B cell (primary cell): ENCODE results near the gene ART5. TPM values are rescaled to one million over a fixed set of nuclear protein-coding genes. Genes with fewer than 3 reads are reported as not detected.

ENCODE experiments used
- ATAC-seq: fragments of 200-7000 bp; cut with Tn5 transposase; one replicate; pipeline ENCODE4 v1.10.0; 2021; ENCODE audit warnings: low read depth, mild to moderate bottlenecking, moderate number of reproducible peaks, moderate library complexity
- CTCF ChIA-PET: fragments of 350-600 bp; sonication (Branson Sonifier 250); formaldehyde crosslinking; loops from one replicate; lab custom pipeline; 2021; ENCODE audit warnings: antibody characterized with exemption, inconsistent platforms; lab: Charles Lee
- POLR2A ChIA-PET: fragments of 350-600 bp; sonication (Branson Sonifier 250); formaldehyde crosslinking; loops from one replicate; lab custom pipeline; 2021; ENCODE audit warnings: antibody characterized with exemption; lab: Charles Lee
- DNase-seq: peaks from one replicate; pipeline ENCODE4 v3.0.0; 2013
- H2AFZ ChIP-seq: 2 replicates; pipeline ENCODE4 v1.6.1; 2012; ENCODE audit warnings: mild to moderate bottlenecking, low read depth, low read length; ENCODE audit not compliant: insufficient read depth, poor library complexity, severe bottlenecking
- H3K27ac ChIP-seq, 2 donors: 1 replicate in 1 of 2; 2 replicates in 1 of 2; pipeline ENCODE4 v1.5.1; 2012 to 2013; ENCODE audit warnings: low read length in 2 of 2, mild to moderate bottlenecking in 2 of 2, moderate library complexity in 1 of 2
- H3K27me3 ChIP-seq, 4 experiments: fragments of 200-600 bp in 1 of 4; sonication (generic) in 1 of 4; replicated peaks in 1 of 4; 1 replicate in 2 of 4; 2 replicates in 2 of 4; pipeline versions ENCODE4 v1.6.1 to v1.7.0; 2013 to 2016; ENCODE audit warnings: low read length in 3 of 4, mild to moderate bottlenecking in 2 of 4, mixed read lengths in 1 of 4, moderate library complexity in 1 of 4; ENCODE audit not compliant: insufficient read depth in 4 of 4, control insufficient read depth in 3 of 4; ENCODE audit errors: control extremely low read depth in 1 of 4
- H3K36me3 ChIP-seq, 2 experiments: replicated peaks in 1 of 2; 1 replicate in 1 of 2; 2 replicates in 1 of 2; pipeline versions ENCODE4 v1.6.1 to v1.7.1; 2013; ENCODE audit warnings: low read length in 1 of 2; ENCODE audit not compliant: insufficient read depth in 2 of 2, control insufficient read depth in 1 of 2; ENCODE audit errors: control extremely low read depth in 1 of 2, extremely low read depth in 1 of 2
- H3K4me1 ChIP-seq, 2 donors: fragments of 200-600 bp in 1 of 2; sonication (generic) in 1 of 2; 1 replicate in 1 of 2; 2 replicates in 1 of 2; pipeline versions ENCODE4 v1.5.1 to v1.6.1; 2013 to 2017; ENCODE audit warnings: low read length in 2 of 2; ENCODE audit not compliant: control insufficient read depth in 2 of 2, insufficient read depth in 2 of 2
- H3K4me2 ChIP-seq: replicated peaks from 2 replicates; pipeline ENCODE3; 2012; ENCODE audit warnings: mild to moderate bottlenecking, low read depth, low read length; ENCODE audit not compliant: poor library complexity, severe bottlenecking
- H3K4me3 ChIP-seq, 5 experiments: fragments of 200-600 bp in 1 of 5; sonication (generic) in 1 of 5; 1 replicate in 3 of 5; 2 replicates in 2 of 5; pipeline versions ENCODE4 v1.5.1 to v1.7.0; 2011 to 2016; ENCODE audit warnings: low read length in 4 of 5, mild to moderate bottlenecking in 4 of 5, low read depth in 2 of 5, control low read depth in 1 of 5, moderate library complexity in 1 of 5; ENCODE audit not compliant: insufficient read depth in 1 of 5; ENCODE audit errors: control extremely low read depth in 1 of 5, extremely low read depth in 1 of 5
- H3K79me2 ChIP-seq: fragments of 200-600 bp; sonication (generic); one replicate; pipeline ENCODE4 v1.6.0; 2016; ENCODE audit warnings: low read length; ENCODE audit not compliant: control insufficient read depth, insufficient read depth
- H3K9ac ChIP-seq: fragments of 200-600 bp; sonication (generic); 2 replicates; pipeline ENCODE4 v1.6.1; 2017; ENCODE audit warnings: mild to moderate bottlenecking, low read length, moderate library complexity
- H3K9me3 ChIP-seq, 3 donors: one replicate each; pipeline versions ENCODE4 v1.6.1 to v1.7.1; 2013; ENCODE audit warnings: low read length in 2 of 3; ENCODE audit not compliant: control insufficient read depth in 2 of 3, insufficient read depth in 1 of 3; ENCODE audit errors: control extremely low read depth in 1 of 3
- H4K20me1 ChIP-seq: 2 replicates; pipeline ENCODE4 v1.6.0; 2012; ENCODE audit warnings: mild to moderate bottlenecking, low read length; ENCODE audit not compliant: insufficient read depth, control insufficient read depth, poor library complexity, severe bottlenecking
- H3K27ac Mint-ChIP-seq: one replicate; pipeline ENCODE4 v1.8.0; 2021; ENCODE audit warnings: mixed read lengths
- H3K27me3 Mint-ChIP-seq: one replicate; pipeline ENCODE4 v1.8.0; 2021; ENCODE audit warnings: mixed read lengths
- H3K4me1 Mint-ChIP-seq: one replicate; pipeline ENCODE4 v1.8.0; 2021; ENCODE audit warnings: mixed read lengths
- H3K4me3 Mint-ChIP-seq: one replicate; pipeline ENCODE4 v1.8.0; 2021; ENCODE audit warnings: mixed read lengths
- H3K9me3 Mint-ChIP-seq: one replicate; pipeline ENCODE4 v1.8.0; 2022; ENCODE audit warnings: mixed read lengths; ENCODE audit not compliant: insufficient read depth
- CTCF ChIP-seq: fragments of 200-600 bp; IDR thresholded peaks from one replicate; pipeline ENCODE4 v1.8.0; 2022; ENCODE audit warnings: antibody characterized with exemption, mild to moderate bottlenecking
- EZH2 ChIP-seq: IDR thresholded peaks from 2 replicates; pipeline ENCODE4 v1.6.1; 2012; ENCODE audit warnings: borderline replicate concordance, low read depth, mild to moderate bottlenecking, moderate library complexity, low read length; ENCODE audit not compliant: insufficient read depth, poor library complexity, severe bottlenecking
- WGBS: methylation state at CpG from one replicate; pipeline ENCODE4 v1.1.5; 2013; ENCODE audit warnings: missing lambda C conversion rate; ENCODE audit not compliant: insufficient coverage; 5-methylcytosine and 5-hydroxymethylcytosine counted together
- intact Hi-C: fragments of 100-400 bp; cut with micrococcal nuclease; formaldehyde crosslinking; loops from one replicate; pipeline ENCODE4 v1.10.0; 2022
- polyA plus RNA-seq: library from polyadenylated mRNA; depleted of rRNA; stranded (reverse); fragments of >200 nt; gene quantifications from 2 replicates; pipeline ENCODE4 v1.2.3, GENCODE V29; 2012
- total RNA-seq, 2 donors: library from RNA; stranded (reverse); fragments of 120-200 nt in 1 of 2; gene quantifications; 1 replicate in 1 of 2; 2 replicates in 1 of 2; pipeline versions ENCODE4 v1.2.3 to v1.2.4, GENCODE V29; 2013 to 2022

The ART5 gene
- total and polyA plus RNA-seq, 2 donors (not counting 1 experiment from before 2014, with no cell fraction given): not detected

GRCh38 chr11:3642071-3642951 lies 519 bp upstream of the ART5 start:
- Mint-ChIP-seq H3K27me3 (peaks cover 57% of the 10 kb centered on the region), H3K9me3 (no peaks in the 10 kb centered on the region), H3K4me3 (peak overlapping the region; percentile 81), H3K27ac (no peak overlapping the region), H3K4me1 (peaks cover 10% of the 10 kb centered on the region)
- WGBS: 4% methylated on average over 55 of the region's 55 CpGs
- ATAC-seq (peak; percentile 78), DNase-seq (peak; percentile 46)
- Histone ChIP-seq H3K79me2 (no peaks in the 10 kb centered on the region), H3K27me3 (peaks cover 0 to 40% (median 13%) of the 10 kb centered on the region in 4 experiments), H3K9ac (peak overlapping the region; percentile 68), H3K4me2 (peak overlapping the region; percentile 93), H3K4me1 (peaks cover 10 to 14% of the 10 kb centered on the region in 2 donors), H2AFZ (peak overlapping the region; percentile 81), H3K27ac (no peak overlapping the region), H3K9me3 (peaks cover 0 to 12% (median 0%) of the 10 kb centered on the region in 3 donors), H3K36me3 (no peaks in the 10 kb centered on the region), H3K4me3 (peak overlapping the region in 4 of 5 experiments; percentile 21 to 65 (median 60)), H4K20me1 (no peaks in the 10 kb centered on the region)
- CTCF ChIA-PET: no interaction called here
- intact Hi-C loops: no loop called here
- TF ChIP-seq EZH2: no peak
- POLR2A ChIA-PET: no interaction called here

- H3K27ac Mint-ChIP-seq: no peak overlapping the region
- TF ChIP-seq CTCF (no peak), EZH2 (no peak)
- Histone ChIP-seq H3K36me3 (no peaks in the 10 kb centered on the region), H3K4me3 (no peak overlapping the region), H4K20me1 (no peaks in the 10 kb centered on the region), H3K9me3 (peaks cover 0 to 12% (median 0%) of the 10 kb centered on the region in 3 donors), H3K9ac (no peak overlapping the region), H3K27me3 (peaks cover 0 to 40% (median 13%) of the 10 kb centered on the region in 4 experiments), H3K27ac (no peak overlapping the region), H3K4me2 (no peak overlapping the region), H2AFZ (peak overlapping the region; percentile 81), H3K4me1 (peaks cover 10 to 14% of the 10 kb centered on the region in 2 donors), H3K79me2 (no peaks in the 10 kb centered on the region)
- peaks cover 10% of the 10 kb centered on the region for H3K4me1 Mint-ChIP-seq
- POLR2A ChIA-PET: no interaction called here
- H3K9me3 Mint-ChIP-seq: no peaks in the 10 kb centered on the region
- no peak for DNase-seq
- intact Hi-C loops: no loop called here
- CTCF ChIA-PET: interaction anchor here (0.8 kb wide), 1 partner anchor 432 kb away, joined by 3 read pairs; no protein-coding TSS in a partner anchor
- peak overlapping the region; percentile 78 for H3K4me3 Mint-ChIP-seq
- H3K27me3 Mint-ChIP-seq: peaks cover 61% of the 10 kb centered on the region
- ATAC-seq: no peak
- WGBS: 78% methylated on average over 7 of the region's 8 CpGs
Observed at GRCh38 chr11:3641191-3641590, 601 bp downstream of the ART5 start.
